ENCODE results near the gene KNCN.

KNCN gene

GRCh38 chr1:46512792-46513190 is 38.7 kb downstream of the KNCN start:
- ATAC-seq = no peak
- H3K27ac Mint-ChIP-seq = no peak overlapping the region
- H3K36me3 Mint-ChIP-seq = no peaks in the 10 kb centered on the region
- no peak overlapping the region for H3K4me3 Mint-ChIP-seq
- no peaks in the 10 kb centered on the region for H3K9me3 Mint-ChIP-seq
- peaks cover 10% of the 10 kb centered on the region for H3K4me1 Mint-ChIP-seq
- no peak for DNase-seq (ENCODE audit: low spot score in 2 of 2)

- Mint-ChIP-seq H3K4me3 (no peak overlapping the region), H3K36me3 (no peaks in the 10 kb centered on the region), H3K4me1 (peaks cover 10% of the 10 kb centered on the region), H3K9me3 (no peaks in the 10 kb centered on the region), H3K27ac (no peak overlapping the region)
- DNase-seq (ENCODE audit: low spot score in 2 of 2) = no peak
- ATAC-seq = no peak
Measured at GRCh38 chr1:46512135-46512791, 39.2 kb downstream of the KNCN start.

- H3K27ac Mint-ChIP-seq = no peak overlapping the region
- DNase-seq (ENCODE audit: low spot score in 2 of 2) = no peak
- no peak overlapping the region for H3K4me3 Mint-ChIP-seq
- H3K9me3 Mint-ChIP-seq = no peaks in the 10 kb centered on the region
- no peaks in the 10 kb centered on the region for H3K36me3 Mint-ChIP-seq
- H3K4me1 Mint-ChIP-seq = peaks cover 10% of the 10 kb centered on the region
- no peak for ATAC-seq
Measured at GRCh38 chr1:46510998-46511365, 40.5 kb downstream of the KNCN start.

GRCh38 chr1:46510341-46510997 is 41.0 kb downstream of the KNCN start:
- H3K36me3 Mint-ChIP-seq = no peaks in the 10 kb centered on the region

GRCh38 chr1:46508757-46509156 is 42.7 kb downstream of the KNCN start:
- ATAC-seq = peak; percentile 85
- H3K4me3 Mint-ChIP-seq = no peak overlapping the region
- no peaks in the 10 kb centered on the region for H3K9me3 Mint-ChIP-seq
- no peak overlapping the region for H3K27ac Mint-ChIP-seq
- DNase-seq (ENCODE audit: low spot score in 2 of 2) = no peak
- H3K36me3 Mint-ChIP-seq = no peaks in the 10 kb centered on the region
- peaks cover 10% of the 10 kb centered on the region for H3K4me1 Mint-ChIP-seq

More at GRCh38 chr1:46510341-46510997, 41.0 kb downstream of the KNCN start:
- Mint-ChIP-seq H3K27ac (no peak overlapping the region), H3K4me1 (peaks cover 10% of the 10 kb centered on the region), H3K4me3 (no peak overlapping the region), H3K9me3 (no peaks in the 10 kb centered on the region)
- ATAC-seq (no peak), DNase-seq (ENCODE audit: low spot score in 2 of 2) (no peak)

GRCh38 chr1:46506470-46507219 is 44.8 kb downstream of the KNCN start:
- Mint-ChIP-seq H3K9me3 (no peaks in the 10 kb centered on the region), H3K36me3 (no peaks in the 10 kb centered on the region), H3K4me1 (no peaks in the 10 kb centered on the region), H3K27ac (no peak overlapping the region), H3K4me3 (no peak overlapping the region)
- DNase-seq (ENCODE audit: low spot score in 2 of 2) = no peak
- peak; percentile 63 for ATAC-seq

- no peak overlapping the region for H3K27ac Mint-ChIP-seq
- no peak for ATAC-seq
- no peak overlapping the region for H3K4me3 Mint-ChIP-seq
- no peaks in the 10 kb centered on the region for H3K4me1 Mint-ChIP-seq
- no peaks in the 10 kb centered on the region for H3K36me3 Mint-ChIP-seq
- no peaks in the 10 kb centered on the region for H3K9me3 Mint-ChIP-seq
- no peak for DNase-seq (ENCODE audit: low spot score in 2 of 2)
Measured at GRCh38 chr1:46503421-46503820, 48.0 kb downstream of the KNCN start.

GRCh38 chr1:46501528-46501927 is 49.9 kb downstream of the KNCN start:
- DNase-seq (ENCODE audit: low spot score in 2 of 2) (no peak), ATAC-seq (no peak)
- no peak overlapping the region for H3K4me3 Mint-ChIP-seq
- H3K27ac Mint-ChIP-seq = no peak overlapping the region
- no peaks in the 10 kb centered on the region for H3K9me3 Mint-ChIP-seq
- no peaks in the 10 kb centered on the region for H3K36me3 Mint-ChIP-seq
- no peaks in the 10 kb centered on the region for H3K4me1 Mint-ChIP-seq

- DNase-seq (ENCODE audit: low spot score in 2 of 2) (no peak), ATAC-seq (no peak)
- no peaks in the 10 kb centered on the region for H3K36me3 Mint-ChIP-seq
- no peak overlapping the region for H3K27ac Mint-ChIP-seq
- no peak overlapping the region for H3K4me3 Mint-ChIP-seq
- H3K4me1 Mint-ChIP-seq = peaks cover 4% of the 10 kb centered on the region
- H3K9me3 Mint-ChIP-seq = no peaks in the 10 kb centered on the region
Measured at GRCh38 chr1:46497665-46498064, 53.8 kb downstream of the KNCN start.

GRCh38 chr1:46497020-46497419 is 54.4 kb downstream of the KNCN start:
- DNase-seq (ENCODE audit: low spot score in 2 of 2) (no peak), ATAC-seq (no peak)
- Mint-ChIP-seq H3K4me1 (peaks cover 10% of the 10 kb centered on the region), H3K4me3 (no peak overlapping the region), H3K27ac (no peak overlapping the region), H3K36me3 (no peaks in the 10 kb centered on the region), H3K9me3 (no peaks in the 10 kb centered on the region)

- ATAC-seq (no peak), DNase-seq (ENCODE audit: low spot score in 2 of 2) (no peak)
- Mint-ChIP-seq H3K36me3 (no peaks in the 10 kb centered on the region), H3K9me3 (no peaks in the 10 kb centered on the region), H3K27ac (no peak overlapping the region), H3K4me3 (no peak overlapping the region), H3K4me1 (peaks cover 15% of the 10 kb centered on the region)
Measured at GRCh38 chr1:46496505-46496904, 54.9 kb downstream of the KNCN start.

GRCh38 chr1:46495778-46496177 is 55.7 kb downstream of the KNCN start:
- Mint-ChIP-seq H3K4me1 (peaks cover 18% of the 10 kb centered on the region), H3K4me3 (no peak overlapping the region), H3K36me3 (no peaks in the 10 kb centered on the region), H3K27ac (no peak overlapping the region), H3K9me3 (no peaks in the 10 kb centered on the region)
- DNase-seq (ENCODE audit: low spot score in 2 of 2) = no peak
- ATAC-seq = no peak
